HL-60/S4 (cell line): ENCODE data around the gene SULT6B1.
"Not testable (repeated sequence)": the region's sequence is repeated elsewhere in the genome, so short reads cannot be mapped to it uniquely, and the experiment has no call there.

Experiments used
- in situ Hi-C: fragments of 300-500 bp; cut with MboI; formaldehyde crosslinking; loops from 2 replicates; pipeline ENCODE4 v1.14.3; 2022; ENCODE audit warnings: low sequenced_read_pairs

SULT6B1 gene

DNA sequence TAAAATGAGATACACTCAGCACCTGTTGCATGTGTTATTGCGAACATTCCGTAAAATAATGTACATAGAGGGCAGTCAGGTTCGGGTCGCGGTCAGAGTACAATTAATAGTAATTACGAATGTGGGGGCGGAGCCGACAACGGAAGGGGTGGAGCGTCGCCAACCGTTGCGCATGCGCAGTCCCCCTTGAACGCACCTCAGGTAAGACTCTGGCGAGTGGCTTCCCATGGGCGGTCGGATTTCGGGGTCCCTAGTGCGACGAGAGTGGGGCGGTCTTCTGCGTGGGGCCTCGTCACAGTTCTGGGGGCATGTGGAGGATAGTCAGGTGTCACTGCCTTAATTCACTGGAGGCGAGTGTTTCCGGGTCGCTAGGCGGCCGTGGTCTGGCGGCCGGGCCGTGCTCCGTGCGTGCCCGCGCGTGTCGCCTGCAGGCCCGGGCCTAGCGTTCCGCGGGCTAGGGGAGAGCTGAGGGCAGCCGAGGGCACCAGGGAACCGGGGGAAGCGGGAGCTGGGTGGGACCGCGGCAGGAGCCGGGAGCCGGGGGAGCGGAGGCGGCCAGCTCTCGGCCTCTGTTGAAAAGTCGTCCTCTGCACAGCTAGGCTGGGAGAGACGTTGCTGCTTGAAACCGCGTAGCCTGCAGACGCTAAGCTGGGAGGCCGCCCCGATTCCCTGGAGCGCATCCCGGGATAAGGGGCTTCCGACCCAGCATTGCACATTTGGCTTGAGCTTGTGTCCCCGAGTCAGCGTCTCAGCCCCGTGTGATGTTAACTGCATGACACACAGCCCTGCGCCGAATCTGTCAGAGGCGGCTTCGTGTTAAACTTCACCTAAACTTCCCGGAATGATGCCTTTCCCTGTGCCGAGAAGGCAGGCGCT is 8.1 kb upstream of the SULT6B1 start, which contains the start of gene CEBPZOS:
Gene CEBPZOS (plus strand): TSS at position 177 of the 876 bp plus-strand sequence. CDS start 3,209 bp downstream, outside the sequence.
- in situ Hi-C loops = no loop called here

- in situ Hi-C loops = not testable (repeated sequence)
Measured at GRCh38 chr2:37195862-37196319, 7.4 kb upstream of the SULT6B1 start.

GRCh38 chr2:37192551-37192950 is 4.1 kb upstream of the SULT6B1 start:
- in situ Hi-C loops = no loop called here

DNA sequence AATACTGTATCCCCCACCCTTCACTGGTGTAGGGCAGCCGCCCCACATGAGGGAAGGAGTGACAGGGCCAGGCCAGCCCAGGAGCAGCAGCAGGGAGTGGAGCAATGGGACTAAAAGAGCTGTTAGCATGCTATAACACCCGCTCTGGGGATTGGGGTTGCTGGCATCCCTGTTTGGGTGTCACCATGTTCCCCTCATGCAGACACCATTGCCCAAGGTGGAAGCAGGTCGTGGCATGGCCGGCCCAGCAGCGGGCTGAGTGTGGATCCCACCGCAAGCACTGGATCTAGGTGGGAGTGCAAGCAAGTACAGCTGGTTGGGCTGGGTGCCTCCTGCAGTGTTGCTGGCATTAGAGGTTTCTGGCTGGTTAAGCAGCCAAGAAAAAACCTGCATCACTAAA is 3.3 kb upstream of the SULT6B1 start:
- in situ Hi-C loops = no loop called here

DNA sequence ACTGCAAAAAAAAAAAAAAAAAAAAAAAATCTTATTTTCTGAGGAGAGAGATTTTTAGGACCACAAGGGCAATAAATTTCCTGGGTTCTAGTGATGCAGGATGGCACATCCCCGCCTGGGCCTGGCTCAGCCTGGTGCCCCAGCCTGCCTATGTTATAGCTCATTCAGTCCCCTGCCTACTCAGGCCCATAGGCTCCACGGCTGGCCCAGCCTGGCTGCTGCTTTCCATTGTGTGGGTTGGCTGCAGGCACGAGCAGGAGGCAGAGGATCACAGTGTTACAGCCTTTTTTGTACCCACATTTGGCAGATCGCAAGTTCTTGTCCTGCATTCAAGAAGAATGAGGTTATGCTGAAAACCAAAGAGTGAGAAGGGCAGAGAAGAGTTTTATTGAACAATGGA is 2.8 kb upstream of the SULT6B1 start:
- in situ Hi-C loops = no loop called here

DNA sequence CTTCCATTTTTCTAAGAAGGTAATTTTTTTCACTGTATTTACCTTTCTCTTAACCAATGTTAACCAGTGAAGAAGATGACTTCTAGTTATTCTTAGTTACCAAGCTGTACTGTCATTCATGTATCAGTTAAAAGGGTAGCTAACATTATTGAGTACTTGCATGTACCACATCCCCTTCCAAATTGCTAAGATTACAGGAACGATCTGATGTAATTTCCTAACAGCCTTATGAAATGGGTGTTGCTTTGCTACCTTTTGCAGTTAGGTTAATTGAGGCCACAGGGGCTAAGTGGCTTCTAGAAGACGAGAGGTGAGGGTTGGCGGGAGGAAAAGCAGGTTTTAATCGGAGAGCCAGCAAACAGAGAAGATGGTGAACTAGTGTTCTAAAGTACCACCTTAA is 1.8 kb upstream of the SULT6B1 start:
- in situ Hi-C loops = no loop called here

DNA sequence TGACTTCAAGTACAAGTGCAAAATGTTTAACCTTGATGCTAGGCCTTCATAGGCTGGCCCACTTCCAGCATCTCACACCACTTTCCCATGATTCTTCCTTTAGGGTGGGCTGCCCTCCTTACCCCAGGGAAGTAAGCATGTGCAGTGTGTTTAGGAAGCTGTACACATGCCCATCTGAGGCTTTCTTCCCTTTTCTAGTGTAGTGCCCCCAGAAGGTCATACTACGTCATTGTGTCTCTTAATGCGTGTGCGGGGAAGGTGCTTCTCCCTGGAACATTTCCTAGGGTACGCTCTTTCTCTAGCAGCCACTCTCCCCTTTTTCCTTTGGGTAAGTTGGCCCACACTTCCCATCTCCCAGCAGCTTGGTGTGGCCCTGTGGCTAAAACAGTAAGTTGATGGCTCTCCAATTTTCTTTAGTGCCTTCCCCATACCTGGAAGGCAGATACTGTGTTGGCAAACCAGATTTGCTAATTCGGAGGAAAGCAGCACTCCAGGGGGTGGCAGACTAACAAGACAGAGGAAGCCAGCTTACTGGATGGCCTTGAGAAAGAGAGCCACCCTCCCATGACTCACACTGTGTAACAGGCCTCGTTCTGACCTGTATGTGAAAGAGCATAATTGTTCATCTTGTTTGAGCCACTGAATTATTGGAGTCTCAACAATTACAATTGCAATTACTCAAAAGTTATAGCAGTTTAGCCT is 1.1 kb upstream of the SULT6B1 start:
- in situ Hi-C loops = no loop called here

GRCh38 chr2:37181726-37182684 is 6.5 kb downstream of the SULT6B1 start:
- in situ Hi-C loops = no loop called here

GRCh38 chr2:37180640-37181039 is 7.8 kb downstream of the SULT6B1 start:
- in situ Hi-C loops = no loop called here

- in situ Hi-C loops = no loop called here
Measured at GRCh38 chr2:37180006-37180639, 8.3 kb downstream of the SULT6B1 start.

DNA sequence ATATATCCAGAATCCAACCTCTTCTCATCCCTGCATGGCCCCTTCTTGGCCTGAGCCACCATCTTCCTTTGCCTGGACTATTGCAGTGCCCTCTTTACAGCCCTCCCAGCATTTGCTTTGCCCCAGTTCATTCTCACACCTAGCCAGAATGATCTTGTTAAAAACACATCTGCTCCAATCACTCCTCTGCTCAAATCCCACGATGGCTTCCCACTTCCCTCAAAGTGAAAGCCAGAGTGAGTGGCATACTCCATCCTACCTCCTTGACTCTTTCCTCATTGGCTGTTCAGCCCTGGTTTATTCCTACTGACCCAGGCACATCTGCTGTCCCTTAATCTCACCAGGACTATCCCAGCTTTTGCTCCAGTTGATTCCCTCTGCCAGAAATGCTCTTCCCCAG is 14.7 kb downstream of the SULT6B1 start:
- in situ Hi-C loops = loop anchor here (25.0 kb wide), 1 partner anchor 714 kb away; no protein-coding TSS in a partner anchor

DNA sequence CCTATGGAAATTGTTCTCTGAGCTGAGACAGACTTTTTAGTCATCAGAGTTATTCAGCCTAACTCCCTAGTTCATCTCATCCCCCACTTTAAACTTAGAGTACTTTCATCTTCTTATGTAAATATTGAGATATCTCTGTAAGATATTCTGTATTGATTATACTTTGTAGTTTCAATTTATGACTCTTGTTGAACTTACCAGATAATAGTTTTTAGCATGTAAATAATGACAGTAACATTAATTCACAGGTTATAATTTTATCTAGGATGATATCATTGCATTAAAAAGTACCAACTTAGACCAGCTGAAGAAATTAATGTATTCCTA is 16.9 kb downstream of the SULT6B1 start:
- in situ Hi-C loops = loop anchor here (25.0 kb wide), 1 partner anchor 716 kb away; no protein-coding TSS in a partner anchor

- in situ Hi-C loops = loop anchor here (25.0 kb wide), 1 partner anchor 719 kb away; no protein-coding TSS in a partner anchor
Measured at GRCh38 chr2:37168217-37168981, 20.1 kb downstream of the SULT6B1 start.

DNA sequence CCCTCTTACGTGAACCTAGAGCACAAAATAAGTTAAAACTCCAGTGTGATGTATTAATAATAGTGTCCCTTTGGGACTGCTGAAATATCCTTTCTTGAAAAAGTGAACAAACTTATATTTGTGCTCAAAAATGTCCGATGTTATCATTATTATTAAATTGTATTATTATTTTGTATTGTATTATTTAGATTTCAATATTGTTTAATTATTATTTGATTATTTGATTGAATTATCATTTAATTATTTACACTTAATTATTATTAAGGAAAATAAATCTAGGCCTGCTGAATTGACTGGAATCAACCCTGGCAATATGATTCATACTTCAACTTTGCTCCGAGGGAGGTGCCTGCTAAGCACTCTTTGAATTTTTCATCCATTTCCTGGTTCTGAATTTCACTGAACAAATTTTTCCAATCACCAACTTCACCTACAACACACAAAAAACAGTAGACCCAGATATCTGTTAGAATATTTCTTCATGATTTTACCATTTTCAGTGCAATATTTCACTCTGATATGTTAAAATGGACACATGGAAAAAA is 20.8 kb downstream of the SULT6B1 start:
- in situ Hi-C loops = loop anchor here (25.0 kb wide), 1 partner anchor 720 kb away; no protein-coding TSS in a partner anchor

GRCh38 chr2:37164757-37165156 is 23.7 kb downstream of the SULT6B1 start:
- in situ Hi-C loops = loop anchor here (25.0 kb wide), 1 partner anchor 723 kb away; no protein-coding TSS in a partner anchor

GRCh38 chr2:37156857-37157714 is 31.4 kb downstream of the SULT6B1 start, which contains the start of gene EIF2AK2:
Gene EIF2AK2 (minus strand): TSS chr2:37156980. CDS start chr2:37147806, 9,174 bp downstream.
- in situ Hi-C loops = loop anchor here (25.0 kb wide), 1 partner anchor 730 kb away; no protein-coding TSS in a partner anchor

DNA sequence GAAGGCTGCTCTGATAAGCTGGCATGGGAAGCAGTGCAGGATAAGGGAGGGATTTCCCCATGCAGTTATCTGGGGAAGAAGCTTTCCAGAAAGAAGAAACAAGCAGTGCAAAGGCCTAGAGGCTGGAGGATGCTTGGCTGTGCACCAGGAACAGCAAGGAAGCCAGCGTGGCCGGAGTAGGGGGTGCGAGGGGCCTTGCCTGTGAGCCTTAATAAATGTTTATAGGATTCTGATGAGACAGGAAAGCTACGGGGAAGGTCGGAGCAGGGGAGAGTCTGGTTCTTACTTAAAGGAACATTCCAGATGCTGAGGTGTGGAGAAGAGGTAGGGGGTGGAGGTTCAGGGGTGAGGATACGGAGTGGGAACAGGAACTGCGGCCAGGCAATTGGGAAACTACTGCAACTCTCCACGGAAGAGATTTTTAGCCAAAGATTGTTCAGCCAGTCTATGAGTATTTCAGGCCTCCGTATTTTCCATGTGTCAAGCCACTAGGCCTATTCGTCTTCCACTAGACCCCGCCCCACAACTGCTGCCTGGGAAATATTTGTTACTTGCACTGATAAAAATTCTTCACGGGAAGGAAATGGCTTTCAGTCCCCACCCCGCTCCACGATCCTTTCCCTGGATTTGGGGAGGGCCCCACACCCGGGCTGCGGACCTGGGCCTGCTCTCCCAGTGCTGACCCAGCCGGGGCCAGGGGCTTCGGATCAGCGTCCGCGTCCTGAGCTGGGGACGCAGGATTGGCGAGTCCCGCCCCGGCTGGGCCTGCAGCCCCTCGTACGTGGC is 32.2 kb downstream of the SULT6B1 start:
- in situ Hi-C loops = loop anchor here (25.0 kb wide), 1 partner anchor 731 kb away; no protein-coding TSS in a partner anchor
